Stimulated activated CD4-positive, alpha-beta T cell treated with anti-CD3 and anti-CD28 coated beads, Interleukin-1b, Interleukin-23, amount 100 ng/mL, for 48 hours (primary cell): ENCODE results near the gene ADIPOR2.

Source experiments
- DNase-seq: peaks from one replicate; pipeline ENCODE4 v3.0.0-alpha.2; 2020

ADIPOR2 gene

GRCh38 chr12:1801303-1801975 is 110.6 kb downstream of the ADIPOR2 start:
- no peak for DNase-seq

DNA sequence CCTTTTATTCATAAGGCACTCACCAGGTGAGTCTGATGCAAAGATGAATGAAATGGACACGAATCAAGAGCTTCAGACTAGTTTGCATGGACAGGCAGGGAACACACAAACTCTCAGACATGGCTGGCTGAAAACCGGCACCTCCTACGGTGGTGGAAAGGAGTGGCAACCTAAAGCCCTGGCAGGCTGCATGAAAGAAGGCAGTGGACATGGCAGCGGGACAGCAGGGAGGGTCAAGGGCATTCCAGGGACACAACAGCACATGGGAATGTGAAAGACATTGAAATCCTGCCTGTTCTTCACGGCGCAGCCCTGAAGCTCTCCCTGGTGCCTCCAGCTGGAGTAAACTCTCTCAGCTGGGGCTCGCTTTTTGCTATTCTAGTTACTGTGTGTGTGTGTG is 112.9 kb downstream of the ADIPOR2 start:
- no peak for DNase-seq

DNA sequence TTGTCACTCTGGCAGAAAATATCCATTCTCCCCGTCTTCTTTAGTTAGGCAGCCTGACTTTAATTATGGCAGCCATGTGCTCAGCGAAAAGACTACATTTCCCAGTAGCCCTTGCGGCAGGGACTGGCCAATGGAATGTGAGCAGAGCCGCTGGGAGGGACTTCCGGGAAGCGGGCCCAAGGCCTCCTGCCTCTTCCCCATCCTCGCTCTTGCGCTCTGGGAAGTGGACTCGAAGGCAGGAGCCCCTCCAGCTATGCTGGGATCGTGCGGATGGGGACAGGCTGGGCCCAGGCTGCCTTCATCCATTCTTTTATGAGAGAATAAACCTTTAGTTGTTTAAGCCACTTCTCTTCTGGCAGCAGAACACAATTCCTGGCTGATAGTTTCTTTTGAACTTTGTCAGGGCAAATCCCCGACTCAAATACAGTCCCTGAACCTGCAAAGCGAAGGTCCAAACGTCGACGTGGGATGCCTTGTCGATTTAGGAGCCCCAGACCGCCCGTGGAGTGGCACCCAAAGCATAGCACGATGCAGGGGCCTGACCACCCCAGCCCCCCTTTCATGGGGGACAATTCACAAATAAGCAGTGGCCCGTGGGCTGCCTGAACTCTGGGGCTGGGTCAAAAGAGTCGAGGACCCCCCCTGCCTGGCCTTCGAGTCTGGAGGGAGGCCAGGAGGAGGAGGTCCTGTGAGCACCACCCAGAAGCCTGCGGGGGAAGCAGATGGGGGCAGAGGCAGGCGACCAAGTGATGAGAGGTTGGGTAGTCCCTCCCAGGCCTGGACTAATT is 113.9 kb downstream of the ADIPOR2 start:
- peak; percentile 86 for DNase-seq

DNA sequence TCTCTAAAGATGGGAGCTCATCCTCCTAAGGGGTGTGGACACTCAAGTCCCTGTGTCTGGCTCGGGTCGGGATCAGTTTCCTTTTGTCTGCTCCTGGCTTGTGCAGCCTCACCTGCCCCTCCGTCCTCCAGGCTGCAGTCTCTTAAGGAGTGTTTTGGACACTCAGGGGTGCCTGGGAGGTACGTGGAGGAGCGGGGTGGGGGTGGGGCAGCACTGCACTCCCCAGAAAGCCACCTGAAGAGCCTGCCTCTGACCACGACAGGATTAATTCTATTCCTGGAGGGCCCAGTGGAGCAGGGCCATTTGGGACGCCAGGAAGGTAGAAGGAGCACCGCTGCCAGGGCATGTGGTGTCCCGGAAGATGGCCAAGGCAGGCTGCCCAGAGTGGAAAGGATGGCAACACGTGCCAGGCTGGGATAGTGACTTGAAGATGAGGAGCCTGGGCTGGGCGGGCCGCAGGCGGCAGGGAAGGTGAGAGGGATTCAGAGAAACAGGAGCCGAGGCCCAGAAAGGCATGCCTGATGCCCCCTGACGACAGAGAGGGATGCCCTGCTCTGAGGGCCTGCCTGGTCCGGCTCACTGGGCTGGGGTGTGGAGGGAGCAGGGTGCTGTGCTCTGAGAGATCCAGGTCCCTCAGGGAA is 114.7 kb downstream of the ADIPOR2 start:
- DNase-seq = no peak

GRCh38 chr12:1806301-1807086 is 115.6 kb downstream of the ADIPOR2 start:
- DNase-seq = no peak

DNA sequence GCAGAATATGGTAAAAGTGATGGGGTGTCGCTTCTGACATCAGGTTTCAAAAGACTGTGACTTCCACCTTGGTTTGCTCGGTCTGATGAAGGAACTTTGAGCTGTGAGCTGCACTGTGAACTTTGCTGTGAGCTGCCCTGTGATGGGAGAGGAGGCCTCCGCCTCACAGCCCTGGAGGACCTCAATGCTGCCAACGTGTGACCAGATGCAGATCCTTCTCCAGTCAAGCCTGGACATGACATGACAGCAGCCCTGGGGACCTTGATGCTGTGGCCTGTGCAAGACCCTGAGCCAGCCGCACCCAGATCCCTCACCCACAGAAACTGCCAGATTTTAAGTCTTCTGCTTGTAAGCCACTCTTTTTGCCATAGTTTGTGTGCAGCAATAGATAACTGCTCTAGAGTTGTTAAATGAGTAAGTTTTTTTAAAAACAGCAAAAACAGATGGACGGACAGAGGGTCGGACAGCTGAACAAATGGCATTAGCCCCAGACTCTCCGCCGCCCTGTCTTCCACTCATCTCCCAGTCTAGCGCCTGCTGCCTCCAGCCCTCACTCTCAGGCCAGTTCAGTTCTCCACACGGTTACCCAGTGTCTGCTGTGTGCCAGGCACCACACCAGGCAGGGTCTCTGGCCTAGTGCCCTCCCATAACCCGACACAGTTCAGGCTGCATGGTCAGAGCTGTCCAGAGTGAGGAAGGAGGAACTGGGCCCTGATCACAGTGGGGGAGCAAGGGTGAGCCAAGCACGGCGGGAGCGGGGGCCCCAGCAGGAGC is 116.4 kb downstream of the ADIPOR2 start:
- no peak for DNase-seq

DNA sequence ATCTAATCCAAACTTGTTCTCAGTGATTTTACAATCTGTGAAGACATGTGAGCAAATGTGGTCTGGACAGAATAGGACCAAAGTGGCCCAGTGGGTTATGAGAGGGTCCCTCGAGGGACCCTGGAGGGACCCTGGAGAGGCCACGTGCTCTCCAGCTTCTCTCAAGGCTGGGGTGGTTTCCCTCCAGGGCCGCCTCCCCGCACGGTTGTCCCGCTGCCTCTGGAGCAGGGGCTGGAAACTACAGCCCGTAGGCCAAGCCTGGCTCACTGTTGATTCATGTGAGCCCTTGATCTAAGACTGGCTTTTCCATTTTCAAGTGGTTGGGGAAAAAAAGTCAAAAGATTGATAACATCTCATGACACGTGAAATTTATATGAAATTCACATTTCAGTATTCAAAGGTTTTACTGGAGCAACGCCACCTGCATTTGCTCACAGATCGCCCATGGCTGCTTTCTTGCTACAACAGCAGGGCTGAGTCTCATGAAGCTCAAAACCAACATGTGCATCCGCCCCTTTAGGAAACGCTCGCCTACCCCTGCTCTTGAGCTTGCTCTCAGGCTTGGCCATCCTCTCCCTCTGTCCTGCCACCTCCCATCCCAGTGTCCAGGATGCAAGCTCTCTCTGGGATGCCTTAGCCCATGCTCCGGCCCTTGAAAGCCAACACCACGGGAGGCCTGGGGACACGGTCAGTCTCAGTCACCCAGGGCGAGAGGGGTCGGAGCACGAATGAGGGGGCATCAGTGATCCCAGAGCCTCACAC is 117.3 kb downstream of the ADIPOR2 start:
- no peak for DNase-seq

DNA sequence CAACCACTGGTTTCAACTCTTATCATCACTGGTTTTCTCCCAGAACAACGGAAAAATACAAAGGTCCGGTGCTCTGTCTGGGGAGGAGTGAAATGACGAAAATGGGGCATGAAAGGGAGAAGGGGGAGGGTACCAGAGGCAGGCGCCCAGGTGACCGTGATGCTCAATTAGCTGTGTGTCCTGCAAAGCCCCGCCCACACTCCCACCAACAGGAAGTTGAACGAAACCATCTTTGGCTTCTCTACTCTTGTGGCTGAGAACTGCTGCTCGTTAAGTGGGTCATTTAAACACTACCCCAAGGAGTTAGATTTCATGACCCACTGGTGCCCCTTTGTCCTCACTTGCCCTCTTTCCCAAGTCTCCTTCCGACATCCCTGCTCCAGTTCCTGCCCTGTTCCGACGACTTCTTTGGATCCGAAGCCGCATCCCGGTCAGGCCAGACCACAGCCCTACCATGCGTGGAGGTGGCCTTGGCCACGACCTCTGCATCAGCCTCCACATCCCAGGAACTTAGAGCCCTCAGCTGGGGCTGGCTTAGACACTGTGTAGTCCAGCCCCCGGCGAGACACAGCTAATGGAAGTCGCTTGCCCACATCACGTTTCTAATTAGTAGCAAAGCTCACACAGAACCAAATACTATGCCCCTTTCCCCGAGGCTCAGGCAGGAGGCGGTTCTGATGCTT is 118.1 kb downstream of the ADIPOR2 start:
- DNase-seq = no peak

GRCh38 chr12:1809591-1810190 is 118.8 kb downstream of the ADIPOR2 start:
- no peak for DNase-seq

GRCh38 chr12:1810201-1810930 is 119.5 kb downstream of the ADIPOR2 start:
- no peak for DNase-seq

DNA sequence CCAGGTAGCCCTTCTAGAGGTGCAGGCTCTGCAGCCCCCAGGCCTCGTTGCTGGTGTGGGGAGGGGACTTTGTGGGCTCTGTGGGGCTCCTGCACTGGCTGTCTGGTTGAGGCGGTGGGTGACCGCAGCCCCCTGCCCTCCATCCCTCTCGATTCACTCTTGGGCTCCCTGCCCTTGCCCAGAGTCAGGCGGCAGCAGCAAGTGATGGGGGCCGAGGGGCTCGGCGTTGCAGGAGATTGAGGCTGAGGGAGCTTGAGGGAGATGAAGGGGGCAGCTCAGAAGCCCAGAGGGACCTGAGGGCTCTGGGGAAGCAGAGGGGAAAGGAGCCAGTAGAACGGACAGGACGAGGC is 120.0 kb downstream of the ADIPOR2 start:
- no peak for DNase-seq

- DNase-seq = peak; percentile 50
Measured at GRCh38 chr12:1811281-1811947, 120.5 kb downstream of the ADIPOR2 start.

GRCh38 chr12:1811948-1812291 is 121.0 kb downstream of the ADIPOR2 start:
- no peak for DNase-seq

DNA sequence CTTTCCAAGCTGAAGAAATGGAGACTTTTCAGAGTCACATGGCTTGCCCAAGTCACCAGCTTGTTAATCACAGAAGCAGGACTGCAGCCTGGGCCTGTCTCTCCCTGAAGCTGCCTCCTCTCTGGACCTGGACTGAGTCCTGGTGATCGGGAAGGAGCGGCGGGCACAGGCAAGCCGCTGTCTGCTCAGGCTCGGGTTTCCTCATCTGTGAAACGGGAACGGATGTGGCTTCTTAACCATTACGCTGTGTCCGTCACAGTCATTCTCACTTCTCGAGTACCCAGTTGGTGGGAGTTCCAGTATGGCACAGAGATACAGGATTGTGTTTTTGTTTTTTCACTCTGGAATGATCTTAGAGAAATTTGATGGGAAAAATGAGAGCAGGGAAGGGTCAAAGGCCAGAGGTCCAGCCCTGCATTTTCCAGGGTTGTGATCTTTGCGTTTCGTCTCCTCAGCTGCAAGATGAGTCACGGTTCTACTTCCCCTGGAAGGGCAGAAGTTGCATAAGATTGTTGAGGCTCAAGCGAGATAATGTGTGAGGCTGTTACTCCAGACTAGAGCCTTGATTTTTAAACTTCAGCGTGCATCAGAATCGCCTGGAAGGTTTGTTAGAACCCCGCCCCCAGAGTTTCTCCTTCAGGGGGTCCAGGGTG is 121.9 kb downstream of the ADIPOR2 start:
- DNase-seq = no peak

- DNase-seq = no peak
Measured at GRCh38 chr12:1814266-1814665, 123.4 kb downstream of the ADIPOR2 start.

GRCh38 chr12:1815108-1815507 is 124.2 kb downstream of the ADIPOR2 start:
- DNase-seq = no peak

DNA sequence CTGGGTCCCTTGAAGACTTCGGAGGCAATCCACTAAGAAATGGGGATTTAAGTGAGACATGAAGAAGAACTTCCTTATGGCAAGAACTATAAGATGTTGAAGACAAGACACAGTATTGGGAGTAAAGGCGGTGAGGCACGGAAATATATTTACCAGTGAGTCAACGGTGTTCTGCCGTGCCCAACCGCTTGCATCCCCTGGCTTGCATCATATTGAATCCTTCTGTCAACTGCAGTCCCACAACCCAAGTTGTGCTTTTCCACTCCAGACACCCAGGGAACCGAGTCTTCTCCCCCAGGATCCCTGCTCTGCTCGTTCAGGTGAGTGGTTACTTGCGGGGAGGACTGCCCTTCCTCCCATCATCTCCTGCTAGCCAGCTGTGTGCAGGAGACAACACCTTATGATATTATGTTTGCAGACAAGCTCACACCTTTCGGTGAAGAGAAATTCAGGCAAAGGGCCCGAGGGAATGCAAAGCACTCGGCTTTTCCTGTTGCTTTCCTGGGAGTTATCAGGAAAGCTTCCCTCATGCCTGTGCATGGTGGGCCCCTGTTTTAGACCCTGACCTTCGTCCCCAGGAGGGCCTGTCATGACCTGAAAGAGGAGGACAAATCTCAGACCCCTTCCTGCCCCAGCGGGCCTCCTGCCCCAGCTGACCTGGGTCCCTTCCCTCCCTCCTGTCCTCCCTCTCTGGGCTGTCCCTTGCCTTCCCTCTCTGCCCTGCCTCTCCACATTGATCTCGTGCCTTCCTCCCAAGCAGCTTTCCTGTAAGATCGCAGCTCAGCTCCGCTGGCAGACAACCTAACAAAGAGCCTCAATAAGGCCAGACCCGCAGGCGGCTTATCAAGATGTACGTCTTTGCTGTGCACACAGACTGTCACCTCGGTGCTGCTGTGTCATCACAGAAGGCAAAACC is 125.2 kb downstream of the ADIPOR2 start:
- no peak for DNase-seq
